GM19328 (cell line): ENCODE measurements around the gene FBN1.

Experiments
- ATAC-seq: cut with Tn5 transposase; IDR thresholded peaks from one replicate; pipeline ENCODE4 v1.9.1; 2021; ENCODE audit warnings: mild to moderate bottlenecking, moderate library complexity; ENCODE audit not compliant: unreplicated experiment

The FBN1 gene

GRCh38 chr15:48624700-48625099 is 20.8 kb downstream of the FBN1 start:
- no peak for ATAC-seq

- no peak for ATAC-seq
Measured at GRCh38 chr15:48623456-48623855, 22.1 kb downstream of the FBN1 start.

- ATAC-seq: no peak
Measured at GRCh38 chr15:48622237-48622636, 23.3 kb downstream of the FBN1 start.

GRCh38 chr15:48619446-48619845 is 26.1 kb downstream of the FBN1 start:
- ATAC-seq: no peak

GRCh38 chr15:48617619-48618018 is 27.9 kb downstream of the FBN1 start:
- ATAC-seq: no peak

- ATAC-seq: no peak
Measured at GRCh38 chr15:48616216-48616615, 29.3 kb downstream of the FBN1 start.

- ATAC-seq: no peak
Measured at GRCh38 chr15:48614051-48614450, 31.5 kb downstream of the FBN1 start.

GRCh38 chr15:48609486-48609885 is 36.0 kb downstream of the FBN1 start:
- no peak for ATAC-seq

GRCh38 chr15:48607846-48608245 is 37.7 kb downstream of the FBN1 start:
- no peak for ATAC-seq

- ATAC-seq: no peak
Measured at GRCh38 chr15:48604567-48604966, 40.9 kb downstream of the FBN1 start.

GRCh38 chr15:48603922-48604321 is 41.6 kb downstream of the FBN1 start:
- no peak for ATAC-seq

- no peak for ATAC-seq
Measured at GRCh38 chr15:48603123-48603500, 42.4 kb downstream of the FBN1 start.

- no peak for ATAC-seq
Measured at GRCh38 chr15:48602358-48603122, 43.0 kb downstream of the FBN1 start.

- ATAC-seq: no peak
Measured at GRCh38 chr15:48601095-48601494, 44.4 kb downstream of the FBN1 start.

- ATAC-seq: no peak
Measured at GRCh38 chr15:48596841-48597240, 48.7 kb downstream of the FBN1 start.

GRCh38 chr15:48596415-48596814 is 49.1 kb downstream of the FBN1 start:
- peak; percentile 33 for ATAC-seq

GRCh38 chr15:48595981-48596380 is 49.5 kb downstream of the FBN1 start:
- peak; percentile 48 for ATAC-seq

GRCh38 chr15:48592933-48593332 is 52.6 kb downstream of the FBN1 start:
- no peak for ATAC-seq

GRCh38 chr15:48592221-48592731 is 53.2 kb downstream of the FBN1 start:
- ATAC-seq: no peak

GRCh38 chr15:48590723-48591122 is 54.8 kb downstream of the FBN1 start:
- ATAC-seq: no peak

- no peak for ATAC-seq
Measured at GRCh38 chr15:48584812-48585563, 60.5 kb downstream of the FBN1 start.
